ENCODE measurements around the gene CKAP2L.

GRCh38 chr2:112720785-112721184 is 43.6 kb downstream of the CKAP2L start, which contains the start of gene NT5DC4:
- TF ChIP-seq CTCF (IDR thresholded peaks at IDR 0.05), result no peak
- TF ChIP-seq POLR2AphosphoS5 (IDR thresholded peaks at IDR 0.05), result no peak
- no peak for TF ChIP-seq EP300 (IDR thresholded peaks at IDR 0.05; ENCODE audit: low read depth)
